Neural cell (in vitro differentiated cells): ENCODE results near the gene PHLDA2.

ENCODE experiments used
- EP300 ChIP-seq: fragments of 450-650 bp; conservative IDR thresholded peaks from 2 replicates; pipeline ENCODE4 v1.6.1; 2014; ENCODE audit warnings: antibody characterized with exemption, mild to moderate bottlenecking, moderate library complexity; ENCODE audit not compliant: poor library complexity, severe bottlenecking
- TAF1 ChIP-seq: IDR thresholded peaks from 2 replicates; pipeline ENCODE4 v1.6.1; 2012; ENCODE audit warnings: low read depth
- TF ChIP-seq, protein P1 (sequence below): fragments of 450-650 bp; IDR thresholded peaks from 2 replicates; pipeline ENCODE4 v1.5.1; 2014; ENCODE audit warnings: antibody characterized with exemption, mild to moderate bottlenecking, moderate library complexity; ENCODE audit not compliant: poor library complexity, severe bottlenecking
- TF ChIP-seq, protein P2 (sequence below): IDR thresholded peaks from 2 replicates; pipeline ENCODE4 v1.6.1; 2012; ENCODE audit warnings: borderline replicate concordance

DNA sequence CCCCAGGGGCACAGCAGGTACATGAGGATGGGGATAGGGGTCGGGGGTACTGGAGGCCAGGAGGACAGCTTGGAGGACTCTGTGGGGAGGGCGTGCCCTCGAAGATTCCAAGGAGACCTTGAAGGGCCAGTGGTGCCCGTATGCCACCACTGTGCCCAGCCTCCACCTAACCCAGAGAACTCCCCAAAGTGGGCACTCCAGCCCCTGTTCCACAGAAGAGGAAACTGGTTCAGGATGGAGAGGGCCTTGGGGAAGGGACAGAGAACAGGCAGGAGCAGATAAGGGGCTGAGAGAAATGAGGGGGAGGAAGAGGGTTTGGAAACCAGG is 2.2 kb upstream of the PHLDA2 start:
- TF ChIP-seq, protein P1, sequence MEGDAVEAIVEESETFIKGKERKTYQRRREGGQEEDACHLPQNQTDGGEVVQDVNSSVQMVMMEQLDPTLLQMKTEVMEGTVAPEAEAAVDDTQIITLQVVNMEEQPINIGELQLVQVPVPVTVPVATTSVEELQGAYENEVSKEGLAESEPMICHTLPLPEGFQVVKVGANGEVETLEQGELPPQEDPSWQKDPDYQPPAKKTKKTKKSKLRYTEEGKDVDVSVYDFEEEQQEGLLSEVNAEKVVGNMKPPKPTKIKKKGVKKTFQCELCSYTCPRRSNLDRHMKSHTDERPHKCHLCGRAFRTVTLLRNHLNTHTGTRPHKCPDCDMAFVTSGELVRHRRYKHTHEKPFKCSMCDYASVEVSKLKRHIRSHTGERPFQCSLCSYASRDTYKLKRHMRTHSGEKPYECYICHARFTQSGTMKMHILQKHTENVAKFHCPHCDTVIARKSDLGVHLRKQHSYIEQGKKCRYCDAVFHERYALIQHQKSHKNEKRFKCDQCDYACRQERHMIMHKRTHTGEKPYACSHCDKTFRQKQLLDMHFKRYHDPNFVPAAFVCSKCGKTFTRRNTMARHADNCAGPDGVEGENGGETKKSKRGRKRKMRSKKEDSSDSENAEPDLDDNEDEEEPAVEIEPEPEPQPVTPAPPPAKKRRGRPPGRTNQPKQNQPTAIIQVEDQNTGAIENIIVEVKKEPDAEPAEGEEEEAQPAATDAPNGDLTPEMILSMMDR = no peak
- TF ChIP-seq EP300 (no peak), TAF1 (no peak)
- TF ChIP-seq, protein P2, sequence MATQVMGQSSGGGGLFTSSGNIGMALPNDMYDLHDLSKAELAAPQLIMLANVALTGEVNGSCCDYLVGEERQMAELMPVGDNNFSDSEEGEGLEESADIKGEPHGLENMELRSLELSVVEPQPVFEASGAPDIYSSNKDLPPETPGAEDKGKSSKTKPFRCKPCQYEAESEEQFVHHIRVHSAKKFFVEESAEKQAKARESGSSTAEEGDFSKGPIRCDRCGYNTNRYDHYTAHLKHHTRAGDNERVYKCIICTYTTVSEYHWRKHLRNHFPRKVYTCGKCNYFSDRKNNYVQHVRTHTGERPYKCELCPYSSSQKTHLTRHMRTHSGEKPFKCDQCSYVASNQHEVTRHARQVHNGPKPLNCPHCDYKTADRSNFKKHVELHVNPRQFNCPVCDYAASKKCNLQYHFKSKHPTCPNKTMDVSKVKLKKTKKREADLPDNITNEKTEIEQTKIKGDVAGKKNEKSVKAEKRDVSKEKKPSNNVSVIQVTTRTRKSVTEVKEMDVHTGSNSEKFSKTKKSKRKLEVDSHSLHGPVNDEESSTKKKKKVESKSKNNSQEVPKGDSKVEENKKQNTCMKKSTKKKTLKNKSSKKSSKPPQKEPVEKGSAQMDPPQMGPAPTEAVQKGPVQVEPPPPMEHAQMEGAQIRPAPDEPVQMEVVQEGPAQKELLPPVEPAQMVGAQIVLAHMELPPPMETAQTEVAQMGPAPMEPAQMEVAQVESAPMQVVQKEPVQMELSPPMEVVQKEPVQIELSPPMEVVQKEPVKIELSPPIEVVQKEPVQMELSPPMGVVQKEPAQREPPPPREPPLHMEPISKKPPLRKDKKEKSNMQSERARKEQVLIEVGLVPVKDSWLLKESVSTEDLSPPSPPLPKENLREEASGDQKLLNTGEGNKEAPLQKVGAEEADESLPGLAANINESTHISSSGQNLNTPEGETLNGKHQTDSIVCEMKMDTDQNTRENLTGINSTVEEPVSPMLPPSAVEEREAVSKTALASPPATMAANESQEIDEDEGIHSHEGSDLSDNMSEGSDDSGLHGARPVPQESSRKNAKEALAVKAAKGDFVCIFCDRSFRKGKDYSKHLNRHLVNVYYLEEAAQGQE = no peak
